T-helper 1 cell treated with Interleukin-12 subunit alpha and Interleukin-12 subunit beta and Interleukin-4 antibody, amounts not matched to agents 30 ng/mL and 1 ng/mL, for 36 hours (primary cell): ENCODE results near the gene ITPR3. TPM values are rescaled to one million over a fixed set of nuclear protein-coding genes. Genes with fewer than 3 reads are reported as not detected.

Source experiments
- total RNA-seq: library from RNA; stranded (reverse); gene quantifications from 2 replicates; pipeline ENCODE4 v1.2.3, GENCODE V29; 2022

The ITPR3 gene
- total RNA-seq, 1 donor from 2014 or later: 46.9 TPM

Other genes with a start within 250 kb of the ITPR3 start
- gene KIFC1, start 229.5 kb upstream of the ITPR3 start, total RNA-seq: 76.1 and 76.9 TPM in 2 replicates
- gene PHF1, start 210.3 kb upstream of the ITPR3 start, total RNA-seq: 37.1 and 38.5 TPM in 2 replicates
- gene CUTA, start 203.2 kb upstream of the ITPR3 start, total RNA-seq: 134 and 135 TPM in 2 replicates
- 31.8 and 32.4 TPM in 2 replicates for gene SYNGAP1, start 201.3 kb upstream of the ITPR3 start, total RNA-seq
- gene ZBTB9, start 166.7 kb upstream of the ITPR3 start, total RNA-seq: 11.7 and 12.1 TPM in 2 replicates
- gene BAK1, start 41.0 kb upstream of the ITPR3 start, total RNA-seq: 94.4 and 95.0 TPM in 2 replicates
- gene UQCC2, start 90.4 kb downstream of the ITPR3 start, total RNA-seq: 77.7 and 79.6 TPM in 2 replicates
- gene IP6K3, start 125.6 kb downstream of the ITPR3 start, total RNA-seq: not detected in 2 replicates
- gene LEMD2, start 167.8 kb downstream of the ITPR3 start, total RNA-seq: 77.0 and 77.2 TPM in 2 replicates
- not detected in 2 replicates for gene MLN, start 182.7 kb downstream of the ITPR3 start, total RNA-seq